ENCODE results near the gene STK32A. TPM values are rescaled to one million over a fixed set of nuclear protein-coding genes. Genes with fewer than 3 reads are reported as not detected.

Gene STK32A
- total RNA-seq, 2 experiments from 2014 or later, result not detected

GRCh38 chr5:147411359-147412319 is 176.8 kb downstream of the STK32A start:
- POLR2A ChIA-PET, result no interaction called here
- CTCF ChIA-PET, result no interaction called here

GRCh38 chr5:147412561-147412960 is 177.7 kb downstream of the STK32A start:
- ChIA-PET POLR2A (no interaction called here), CTCF (no interaction called here)

GRCh38 chr5:147413266-147413665 is 178.4 kb downstream of the STK32A start:
- ChIA-PET POLR2A (no interaction called here), CTCF (no interaction called here)

GRCh38 chr5:147415651-147416050 is 180.8 kb downstream of the STK32A start:
- POLR2A ChIA-PET, result no interaction called here

GRCh38 chr5:147417135-147417813 is 182.4 kb downstream of the STK32A start:
- ChIA-PET POLR2A (no interaction called here), CTCF (no interaction called here)

More at GRCh38 chr5:147415651-147416050, 180.8 kb downstream of the STK32A start:
- CTCF ChIA-PET, result interaction anchor here (0.6 kb wide), 1 partner anchor 163 kb away, joined by 3 read pairs; no protein-coding TSS in a partner anchor

- CTCF ChIA-PET, result no interaction called here
- POLR2A ChIA-PET, result no interaction called here
Measured at GRCh38 chr5:147418613-147419012, 183.8 kb downstream of the STK32A start.

- ChIA-PET POLR2A (no interaction called here), CTCF (interaction anchor here (0.5 kb wide), 1 partner anchor 396 kb away, joined by 3 read pairs; no protein-coding TSS in a partner anchor)
Measured at GRCh38 chr5:147426640-147427327, 192.0 kb downstream of the STK32A start.

GRCh38 chr5:147427521-147428401 is 192.9 kb downstream of the STK32A start:
- POLR2A ChIA-PET, result no interaction called here
- CTCF ChIA-PET, result no interaction called here

- CTCF ChIA-PET, result interaction anchor here (0.6 kb wide), 1 partner anchor 146 kb away, joined by 3 read pairs; no protein-coding TSS in a partner anchor
- POLR2A ChIA-PET, result no interaction called here
Measured at GRCh38 chr5:147430628-147431027, 195.8 kb downstream of the STK32A start.

GRCh38 chr5:147431586-147431985 is 196.8 kb downstream of the STK32A start:
- CTCF ChIA-PET, result no interaction called here
- POLR2A ChIA-PET, result no interaction called here

GRCh38 chr5:147432323-147432722 is 197.5 kb downstream of the STK32A start:
- CTCF ChIA-PET, result no interaction called here
- POLR2A ChIA-PET, result no interaction called here

- ChIA-PET POLR2A (no interaction called here), CTCF (no interaction called here)
Measured at GRCh38 chr5:147434049-147434448, 199.2 kb downstream of the STK32A start.

- CTCF ChIA-PET, result no interaction called here
- POLR2A ChIA-PET, result no interaction called here
Measured at GRCh38 chr5:147436596-147436995, 201.8 kb downstream of the STK32A start.

- CTCF ChIA-PET, result no interaction called here
- POLR2A ChIA-PET, result no interaction called here
Measured at GRCh38 chr5:147437161-147437596, 202.4 kb downstream of the STK32A start.

All from activated CD8-positive, alpha-beta memory T cell treated with anti-CD3 and anti-CD28 coated beads for 36 hours (primary cell).